NCI-H2171 treated with DMSO at 0.1 percent for 48 hours (cell line): ENCODE measurements around the gene PRPSAP1.
"Not testable (repeated sequence)": the region's sequence is repeated elsewhere in the genome, so short reads cannot be mapped to it uniquely, and the experiment has no call there.

Experiments
- DNase-seq: peaks from one replicate; lab custom pipeline; 2025; lab: John Stamatoyannopoulos, UW

Gene PRPSAP1

GRCh38 chr17:76359375-76359774, 5.7 kb upstream of the PRPSAP1 start:
- no peak for DNase-seq

GRCh38 chr17:76357597-76358158, 4.0 kb upstream of the PRPSAP1 start:
- DNase-seq, result no peak

- DNase-seq, result no peak
Measured at GRCh38 chr17:76356803-76357456, 3.2 kb upstream of the PRPSAP1 start.

DNA sequence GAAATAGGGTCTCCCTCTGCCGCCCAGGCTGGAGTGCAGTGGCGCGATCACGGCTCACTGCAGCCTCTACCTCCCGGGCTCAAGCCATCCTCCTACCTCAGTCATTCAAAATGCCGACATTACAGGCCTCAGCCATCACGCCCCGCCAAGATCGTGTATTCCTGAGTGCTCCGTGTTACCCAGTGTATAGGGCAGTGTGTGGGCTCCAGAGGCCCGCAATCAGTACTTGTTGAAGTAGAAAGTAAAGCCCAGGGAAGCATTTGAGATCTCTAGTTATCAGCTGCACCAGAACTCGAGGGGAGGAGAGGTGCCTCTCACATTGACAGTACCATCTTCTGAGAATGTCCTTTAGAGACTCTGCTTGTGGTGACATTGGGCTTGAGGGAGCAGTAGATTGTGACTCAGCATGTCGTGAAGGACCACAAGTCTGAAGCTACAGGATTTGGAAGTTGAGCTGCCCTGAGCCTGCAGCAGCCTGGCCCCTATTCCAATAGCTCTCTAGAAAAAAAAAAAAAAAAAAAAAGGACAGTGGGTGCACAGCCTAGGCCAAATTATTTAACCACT, 1.1 kb upstream of the PRPSAP1 start:
- no peak for DNase-seq

- no peak for DNase-seq
Measured at GRCh38 chr17:76354317-76354729, 607 bp upstream of the PRPSAP1 start.

DNA sequence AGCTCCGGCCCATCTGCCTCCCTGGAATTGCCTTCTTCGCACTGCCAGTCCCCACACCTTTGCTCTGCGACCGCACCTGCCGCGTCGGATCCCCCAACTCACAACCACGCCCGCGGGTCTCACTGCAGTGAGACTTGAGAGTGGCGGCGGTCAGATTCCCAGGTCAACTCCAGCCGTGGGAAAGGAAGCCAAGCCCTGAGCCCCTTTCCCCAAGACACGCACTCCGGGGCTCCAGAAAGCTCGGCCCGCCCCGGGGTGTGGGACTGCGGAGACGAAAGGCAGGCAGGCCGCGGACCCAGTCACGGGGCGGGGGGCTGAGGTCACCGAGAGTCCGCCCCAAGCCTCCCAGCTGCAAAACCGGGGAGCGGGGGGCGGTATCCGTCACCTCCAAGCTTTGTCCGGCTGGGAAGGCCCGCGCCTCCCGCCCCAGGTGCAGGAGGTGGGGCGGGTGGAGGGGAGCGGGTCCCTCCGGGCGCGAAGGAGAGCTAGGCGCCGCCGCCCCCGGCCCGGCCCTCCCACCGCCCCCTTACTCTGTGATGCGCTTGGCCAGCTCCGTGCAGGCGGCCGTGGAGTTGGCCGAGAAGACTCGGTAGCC, 615 bp downstream of the PRPSAP1 start:
- DNase-seq, result no peak

GRCh38 chr17:76351526-76352071, 2.1 kb downstream of the PRPSAP1 start:
- no peak for DNase-seq

DNA sequence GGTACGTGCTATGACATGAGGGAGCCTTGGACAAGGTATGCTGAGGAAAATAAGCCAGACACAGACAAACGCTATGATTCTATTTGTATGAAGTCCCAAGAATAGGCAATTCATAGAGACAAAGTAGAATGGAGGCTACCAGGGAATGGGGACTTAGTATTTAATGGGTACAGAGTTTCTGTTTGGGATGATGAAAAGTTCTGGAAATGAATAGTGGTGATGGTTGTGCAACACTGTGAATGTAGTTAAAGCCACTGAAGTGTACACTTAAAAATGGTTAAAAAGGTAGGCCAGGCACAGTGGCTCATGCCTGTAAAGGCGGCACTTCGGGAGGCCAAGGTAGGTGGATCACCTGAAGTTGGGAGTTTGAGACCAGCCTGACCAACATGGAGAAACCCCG, 3.3 kb downstream of the PRPSAP1 start:
- no peak for DNase-seq

DNA sequence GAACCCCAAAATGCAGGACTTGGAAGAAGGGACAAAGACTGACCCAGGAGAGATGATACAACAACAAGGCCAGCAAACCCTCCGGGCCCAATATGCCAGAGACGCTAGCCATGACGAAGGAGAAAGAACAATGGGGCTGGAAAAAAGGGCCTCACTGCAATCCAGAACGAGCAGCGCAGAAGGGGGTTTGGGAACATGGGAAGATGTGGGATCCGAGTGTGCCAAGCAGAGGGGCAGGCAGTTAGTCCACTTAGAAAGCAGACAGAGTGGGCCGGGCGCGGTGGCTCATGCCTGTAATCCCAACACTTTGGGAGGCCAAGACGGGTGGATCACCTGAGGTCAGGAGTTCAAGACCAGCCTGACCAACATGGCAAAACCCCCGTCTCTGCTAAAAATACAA, 6.8 kb downstream of the PRPSAP1 start:
- not testable (repeated sequence) for DNase-seq

DNA sequence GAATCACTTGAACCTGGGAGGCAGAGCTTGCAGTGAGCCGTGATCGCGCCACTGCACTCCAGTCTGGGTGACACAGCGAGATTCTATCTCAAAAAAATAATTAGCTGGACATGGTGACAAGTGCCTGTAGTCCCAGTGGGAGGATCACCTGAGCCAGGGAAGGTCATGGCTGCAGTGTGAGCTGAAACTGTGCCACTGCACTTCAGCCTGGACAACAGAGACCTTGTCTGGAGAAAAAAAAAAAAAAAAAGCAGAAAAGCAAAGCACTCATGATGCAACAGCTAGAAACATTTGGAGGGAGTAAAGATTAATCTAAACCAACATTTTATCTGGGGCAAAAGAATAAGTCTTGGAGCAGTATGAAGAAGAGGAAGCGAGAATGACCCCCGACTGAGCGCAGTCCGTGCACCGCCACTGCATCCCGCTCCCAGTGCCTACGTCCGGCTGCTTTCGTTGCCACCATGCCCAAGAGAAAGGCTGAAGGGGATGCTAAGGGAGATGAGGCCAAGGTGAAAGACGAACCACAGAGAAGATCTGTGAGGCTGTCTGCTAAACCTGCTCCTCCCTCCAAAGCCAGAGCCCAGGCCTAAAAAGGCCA, 8.2 kb downstream of the PRPSAP1 start:
- DNase-seq, result no peak

DNA sequence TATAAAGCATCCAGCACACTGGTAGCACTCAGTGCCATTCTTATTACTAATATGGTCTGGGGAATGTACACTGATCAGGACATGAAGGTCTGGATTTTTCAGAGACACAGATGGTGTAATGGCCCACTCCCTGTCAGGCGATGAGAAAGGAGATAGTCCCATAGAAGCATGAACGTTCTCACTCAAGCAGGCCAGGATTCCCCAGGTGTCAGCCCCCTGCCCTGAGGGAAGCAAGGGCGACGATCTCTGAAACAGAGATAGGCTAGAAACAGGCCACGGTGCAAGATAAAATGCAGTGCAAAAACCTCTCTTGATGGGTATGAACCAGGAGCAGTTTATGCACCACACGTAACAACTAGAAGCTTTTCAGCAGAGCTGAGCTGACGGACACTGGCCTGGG, 10.6 kb downstream of the PRPSAP1 start:
- no peak for DNase-seq

- no peak for DNase-seq
Measured at GRCh38 chr17:76341301-76341700, 12.4 kb downstream of the PRPSAP1 start.

GRCh38 chr17:76337413-76337777, 16.3 kb downstream of the PRPSAP1 start:
- DNase-seq, result no peak

GRCh38 chr17:76336756-76337412, 16.8 kb downstream of the PRPSAP1 start:
- DNase-seq, result no peak

DNA sequence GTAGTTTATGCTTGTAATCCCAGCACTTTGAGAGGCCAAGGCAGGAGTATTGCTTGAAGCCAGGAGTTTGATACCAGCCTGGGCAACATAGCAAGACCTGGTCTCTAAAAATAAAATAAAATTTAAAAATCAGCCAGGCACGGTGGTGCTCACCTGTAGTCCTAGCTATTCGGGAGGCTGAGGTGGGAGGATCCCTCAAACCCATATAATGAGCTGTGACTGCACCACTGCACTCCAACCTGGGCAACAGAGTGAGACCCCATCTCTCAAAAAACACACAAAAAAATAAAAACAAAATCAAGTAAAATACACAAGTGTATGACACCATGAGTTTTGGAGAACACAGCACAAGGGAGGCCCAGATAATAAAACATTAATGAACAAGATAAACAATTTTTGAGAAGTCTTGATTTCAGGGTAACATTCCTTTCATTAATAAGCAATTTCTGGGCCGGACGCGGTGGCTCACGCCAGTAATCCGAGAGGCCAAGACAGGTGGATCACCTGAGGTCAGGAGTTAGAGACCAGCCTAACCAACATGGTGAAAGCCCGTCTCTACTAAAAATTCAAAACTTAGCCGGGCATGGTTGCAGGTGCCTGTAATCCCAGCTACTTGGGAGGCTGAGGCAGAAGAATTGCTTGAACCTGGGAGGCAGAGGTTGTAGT, 17.9 kb downstream of the PRPSAP1 start:
- DNase-seq, result no peak

GRCh38 chr17:76333673-76334505, 19.8 kb downstream of the PRPSAP1 start:
- no peak for DNase-seq

GRCh38 chr17:76331083-76331482, 22.6 kb downstream of the PRPSAP1 start:
- DNase-seq, result no peak

GRCh38 chr17:76329664-76330063, 24.1 kb downstream of the PRPSAP1 start:
- DNase-seq, result no peak

DNA sequence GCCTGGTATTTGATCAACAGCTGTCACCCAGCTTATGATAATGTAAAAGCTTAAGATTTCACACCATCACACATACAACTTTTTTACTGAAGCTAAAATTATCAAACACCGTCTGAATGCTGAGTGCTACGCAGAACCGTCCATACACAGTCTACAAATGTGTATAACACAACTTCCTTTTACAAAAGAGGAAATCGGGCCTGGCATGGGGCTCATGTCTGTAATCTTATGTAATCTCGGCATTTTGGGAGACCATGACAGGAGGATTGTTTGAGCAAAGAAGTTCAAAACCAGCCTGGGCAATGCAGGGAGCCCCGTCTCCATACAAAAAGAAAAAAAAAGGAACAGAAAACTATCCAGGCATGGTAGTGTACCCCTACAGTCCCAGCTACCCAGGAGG, 26.0 kb downstream of the PRPSAP1 start:
- no peak for DNase-seq

DNA sequence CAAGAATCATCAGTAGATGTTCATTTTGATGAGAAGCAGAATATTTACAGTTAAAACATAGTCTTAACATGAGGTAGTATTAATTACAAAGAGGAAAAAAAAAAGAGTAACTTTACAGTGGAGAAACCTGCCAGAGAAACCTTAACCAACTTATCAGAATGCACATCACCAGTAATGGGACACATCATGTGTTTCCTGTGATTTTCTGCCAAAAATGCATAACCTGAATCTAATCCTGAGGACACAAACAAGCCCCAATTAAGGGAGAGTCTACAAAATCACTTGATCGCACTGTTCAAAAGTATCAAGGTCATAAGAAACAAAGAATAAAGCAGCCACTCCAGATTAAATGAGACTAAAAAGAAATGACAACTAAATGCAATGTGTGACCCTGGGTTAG, 27.4 kb downstream of the PRPSAP1 start:
- DNase-seq, result no peak

- DNase-seq, result no peak
Measured at GRCh38 chr17:76318586-76318985, 35.1 kb downstream of the PRPSAP1 start.
